CD8-positive, alpha-beta memory T cell (primary cell): ENCODE data around the gene CRPPA. TPM values are rescaled to one million over a fixed set of nuclear protein-coding genes. Genes with fewer than 3 reads are reported as not detected.

Experiments used
- CTCF ChIA-PET: fragments of 350-600 bp; sonication (Branson Sonifier 250); formaldehyde crosslinking; loops from one replicate; lab custom pipeline; 2021; ENCODE audit warnings: antibody characterized with exemption; lab: Charles Lee
- POLR2A ChIA-PET: fragments of 350-600 bp; sonication (Branson Sonifier 250); formaldehyde crosslinking; loops from one replicate; lab custom pipeline; 2021; ENCODE audit warnings: antibody characterized with exemption; lab: Charles Lee
- DNase-seq, 5 donors: peaks; one replicate each; pipeline versions ENCODE4 v3.0.0 to v3.0.0-alpha.2; 2020 to 2022; ENCODE audit warnings: mixed read lengths in 1 of 5
- H3K27ac ChIP-seq: one replicate; pipeline ENCODE4 v1.7.0; 2013; ENCODE audit warnings: low read depth, mild to moderate bottlenecking, low read length, moderate library complexity
- H3K27me3 ChIP-seq: 2 replicates; pipeline ENCODE4 v1.7.0; 2013; ENCODE audit warnings: low read length, mild to moderate bottlenecking; ENCODE audit not compliant: insufficient read depth, poor library complexity, severe bottlenecking
- H3K36me3 ChIP-seq: 2 replicates; pipeline ENCODE4 v1.7.0; 2013; ENCODE audit warnings: mild to moderate bottlenecking, low read length, moderate library complexity; ENCODE audit not compliant: insufficient read depth
- H3K4me1 ChIP-seq: 2 replicates; pipeline ENCODE4 v1.7.0; 2013; ENCODE audit warnings: mild to moderate bottlenecking, low read length, moderate library complexity; ENCODE audit not compliant: insufficient read depth
- H3K4me3 ChIP-seq: 2 replicates; pipeline ENCODE4 v1.7.0; 2013; ENCODE audit warnings: mild to moderate bottlenecking, low read length
- H3K9me3 ChIP-seq: 2 replicates; pipeline ENCODE4 v1.7.0; 2013; ENCODE audit warnings: mild to moderate bottlenecking, low read length
- H3K27ac Mint-ChIP-seq, 8 donors: one replicate each; pipeline ENCODE4 v1.8.0; 2020 to 2021; ENCODE audit warnings: mixed read lengths in 8 of 8, mild to moderate bottlenecking in 6 of 8, inconsistent platforms in 3 of 8, moderate library complexity in 3 of 8
- H3K27me3 Mint-ChIP-seq, 2 donors: one replicate each; pipeline ENCODE4 v1.8.0; 2020 to 2021; ENCODE audit warnings: mixed read lengths in 2 of 2, mild to moderate bottlenecking in 1 of 2, moderate library complexity in 1 of 2
- H3K36me3 Mint-ChIP-seq, 3 donors: one replicate each; pipeline ENCODE4 v1.8.0; 2020 to 2021; ENCODE audit warnings: mixed read lengths in 3 of 3, inconsistent platforms in 1 of 3, mild to moderate bottlenecking in 1 of 3
- H3K4me1 Mint-ChIP-seq, 3 donors: one replicate each; pipeline ENCODE4 v1.8.0; 2020 to 2021; ENCODE audit warnings: mixed read lengths in 3 of 3, inconsistent platforms in 1 of 3, mild to moderate bottlenecking in 1 of 3
- H3K4me3 Mint-ChIP-seq, 7 donors: one replicate each; pipeline ENCODE4 v1.8.0; 2020 to 2021; ENCODE audit warnings: mixed read lengths in 7 of 7, mild to moderate bottlenecking in 6 of 7, moderate library complexity in 4 of 7, inconsistent platforms in 2 of 7
- H3K9me3 Mint-ChIP-seq, 5 donors: one replicate each; pipeline ENCODE4 v1.8.0; 2020 to 2022; ENCODE audit warnings: mixed read lengths in 5 of 5, mild to moderate bottlenecking in 3 of 5, moderate library complexity in 2 of 5, inconsistent platforms in 1 of 5
- polyA plus RNA-seq: library from polyadenylated mRNA; unstranded; fragments of 300-500 nt; fragmentation: Illumina TruSeq; gene quantifications from one replicate; pipeline ENCODE4 v1.2.3, GENCODE V29; 2021
- total RNA-seq, 2 experiments: library from RNA; stranded (reverse); gene quantifications; one replicate each; pipeline ENCODE4 v1.2.3, GENCODE V29; 2021

Gene CRPPA
- total and polyA plus RNA-seq, 3 experiments from 2014 or later = 0.32 to 1.8 (median 1.6) TPM

DNA sequence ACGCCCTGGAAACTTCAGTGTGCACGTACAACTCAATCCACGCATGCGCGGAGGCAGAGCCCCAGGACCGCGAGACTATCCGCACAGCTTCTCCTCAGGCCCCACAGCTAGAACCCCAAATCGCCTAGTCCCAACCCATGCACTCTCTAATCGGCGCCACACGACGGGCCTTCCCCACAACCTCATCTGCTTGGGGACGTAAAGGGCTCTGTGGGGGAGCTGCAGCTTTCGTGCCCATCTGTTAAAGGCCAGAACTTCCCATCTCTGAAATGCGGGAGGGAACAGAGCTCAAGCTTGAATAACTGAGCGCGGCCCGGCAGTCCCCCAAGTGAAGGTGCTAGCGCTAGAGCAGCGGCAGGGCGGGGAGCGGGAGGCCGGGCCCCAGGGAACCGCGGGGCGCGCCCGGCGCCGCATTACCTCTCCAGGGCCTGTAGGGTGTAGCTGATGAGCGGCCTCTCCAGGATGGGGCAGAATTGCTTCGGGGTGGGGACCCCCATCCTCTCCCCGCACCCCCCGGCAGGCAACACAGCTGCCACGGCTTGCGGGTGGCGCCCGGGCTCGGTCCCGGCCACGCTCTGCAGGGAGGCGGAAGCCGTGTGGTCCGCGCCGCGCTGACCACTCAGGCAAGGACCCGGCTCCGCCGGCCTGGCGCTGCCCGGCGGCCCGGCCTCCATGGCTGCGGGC is 547 bp downstream of the CRPPA start:
- Histone ChIP-seq H3K4me3 (peak overlapping the region; percentile 74), H3K27ac (peak overlapping the region; percentile 84), H3K9me3 (no peaks in the 10 kb centered on the region), H3K27me3 (no peaks in the 10 kb centered on the region), H3K36me3 (no peaks in the 10 kb centered on the region), H3K4me1 (peaks cover 15% of the 10 kb centered on the region)
- peaks cover 17 to 33% (median 20%) of the 10 kb centered on the region in 3 donors for H3K4me1 Mint-ChIP-seq
- peaks cover 0 to 5% of the 10 kb centered on the region in 2 donors for H3K27me3 Mint-ChIP-seq
- CTCF ChIA-PET = interaction anchor here (0.8 to 4.6 kb wide), 8 partner anchors 13 to 225 kb away, joined by 3 to 62 read pairs (median 4); partner anchors contain the start of genes ANKMY2 and BZW2
- H3K9me3 Mint-ChIP-seq = peaks cover 0 to 2% (median 0%) of the 10 kb centered on the region in 5 donors
- peak overlapping the region; percentile 86 to 98 (median 93) for H3K27ac Mint-ChIP-seq
- POLR2A ChIA-PET = interaction anchor here (0.7 to 1.5 kb wide), 4 partner anchors 11 to 225 kb away, joined by 3 to 7 read pairs (median 6); partner anchors contain the start of genes ANKMY2 and BZW2
- H3K36me3 Mint-ChIP-seq = peaks cover 0 to 3% (median 0%) of the 10 kb centered on the region in 3 donors
- peak; percentile 67 to 93 (median 87) for DNase-seq
- H3K4me3 Mint-ChIP-seq = peak overlapping the region; percentile 87 to 96 (median 92)

DNA sequence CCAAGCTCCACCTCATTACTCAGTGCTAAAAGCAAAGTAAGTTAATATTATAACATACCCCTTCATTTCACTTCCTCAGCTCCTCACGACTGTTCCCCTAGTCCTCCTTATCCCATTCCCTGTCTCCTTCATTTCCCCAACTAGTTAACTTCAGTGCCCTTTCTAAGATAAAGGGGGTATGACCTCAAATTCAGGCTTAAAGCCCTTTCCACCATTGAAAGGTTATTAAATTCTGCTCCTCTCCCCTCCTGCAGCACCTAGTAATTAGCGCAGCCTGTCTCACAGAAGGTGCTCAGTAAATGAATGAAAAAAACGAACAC is 1.0 kb downstream of the CRPPA start:
- H3K4me1 Mint-ChIP-seq = peaks cover 17 to 33% (median 20%) of the 10 kb centered on the region in 3 donors
- H3K4me3 Mint-ChIP-seq = peak overlapping the region; percentile 87 to 96 (median 92)
- Histone ChIP-seq H3K27me3 (no peaks in the 10 kb centered on the region), H3K36me3 (no peaks in the 10 kb centered on the region), H3K9me3 (no peaks in the 10 kb centered on the region), H3K4me3 (peak overlapping the region; percentile 74), H3K4me1 (peaks cover 15% of the 10 kb centered on the region), H3K27ac (peak overlapping the region; percentile 84)
- H3K36me3 Mint-ChIP-seq = peaks cover 0 to 3% (median 0%) of the 10 kb centered on the region in 3 donors
- peaks cover 0 to 2% (median 0%) of the 10 kb centered on the region in 5 donors for H3K9me3 Mint-ChIP-seq
- peak overlapping the region; percentile 86 to 98 (median 93) for H3K27ac Mint-ChIP-seq
- ChIA-PET CTCF (interaction anchor here (0.8 to 4.6 kb wide), 7 partner anchors 14 to 226 kb away, joined by 3 to 62 read pairs (median 3); partner anchors contain the start of genes ANKMY2 and BZW2), POLR2A (interaction anchor here (0.7 to 1.5 kb wide), 4 partner anchors 11 to 225 kb away, joined by 3 to 7 read pairs (median 6); partner anchors contain the start of genes ANKMY2 and BZW2)
- DNase-seq = no peak
- peaks cover 0 to 5% of the 10 kb centered on the region in 2 donors for H3K27me3 Mint-ChIP-seq

DNA sequence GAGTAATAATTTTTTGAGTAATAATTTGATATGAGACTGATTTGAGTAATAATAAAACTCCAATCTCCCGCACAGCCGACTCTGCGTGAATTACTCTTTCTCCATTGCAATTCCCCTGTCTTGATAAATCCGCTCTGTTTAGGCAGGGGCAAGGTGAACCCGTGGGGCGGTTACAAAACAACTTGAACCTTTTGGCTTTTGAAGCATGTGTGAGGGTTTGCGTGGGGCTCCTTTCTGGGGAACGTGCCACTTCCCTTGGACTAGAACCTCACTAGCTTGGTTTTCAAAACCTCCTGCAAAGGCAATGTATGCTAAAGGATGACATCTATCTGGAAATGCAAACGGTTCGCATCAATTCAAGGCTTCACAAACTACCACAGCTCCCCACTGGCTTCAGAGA is 1.5 kb downstream of the CRPPA start:
- DNase-seq = no peak
- H3K4me3 ChIP-seq = peak overlapping the region; percentile 74
- no peaks in the 10 kb centered on the region for H3K27me3 ChIP-seq
- ChIA-PET POLR2A (interaction anchor here (1.2 to 1.5 kb wide), 3 partner anchors 12 to 226 kb away, joined by 5 to 7 read pairs (median 7); partner anchors contain the start of genes ANKMY2 and BZW2), CTCF (interaction anchor here (0.8 to 4.6 kb wide), 5 partner anchors 14 to 226 kb away, joined by 3 to 62 read pairs (median 3); partner anchors contain the start of genes ANKMY2 and BZW2)
- peaks cover 17 to 33% (median 20%) of the 10 kb centered on the region in 3 donors for H3K4me1 Mint-ChIP-seq
- peaks cover 0 to 3% (median 0%) of the 10 kb centered on the region in 3 donors for H3K36me3 Mint-ChIP-seq
- no peaks in the 10 kb centered on the region for H3K9me3 ChIP-seq
- peak overlapping the region in 7 of 8 donors; percentile 86 to 98 (median 92) for H3K27ac Mint-ChIP-seq
- peaks cover 0 to 2% (median 0%) of the 10 kb centered on the region in 5 donors for H3K9me3 Mint-ChIP-seq
- H3K4me3 Mint-ChIP-seq = peak overlapping the region; percentile 87 to 96 (median 92)
- peak overlapping the region; percentile 84 for H3K27ac ChIP-seq
- peaks cover 0 to 5% of the 10 kb centered on the region in 2 donors for H3K27me3 Mint-ChIP-seq
- H3K36me3 ChIP-seq = no peaks in the 10 kb centered on the region
- peaks cover 15% of the 10 kb centered on the region for H3K4me1 ChIP-seq

DNA sequence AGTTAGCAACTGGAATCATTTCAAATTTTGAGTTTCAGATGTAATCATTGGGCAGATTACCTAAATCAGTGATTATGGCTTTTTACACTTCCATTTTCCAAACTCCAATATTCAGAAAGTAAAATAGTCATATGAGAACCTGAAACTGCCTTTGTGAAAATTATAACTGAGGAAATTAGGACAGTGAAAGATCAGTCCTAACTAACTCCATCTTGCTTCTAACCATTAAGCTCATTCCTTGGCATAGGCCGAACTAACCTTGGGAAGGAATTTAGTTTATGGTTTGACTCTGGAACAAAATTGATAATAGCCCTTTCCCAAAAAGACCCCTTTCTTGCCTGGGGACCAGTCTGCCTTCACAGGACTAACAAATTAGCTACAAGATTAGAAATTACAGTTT is 2.2 kb downstream of the CRPPA start:
- peak overlapping the region in 3 of 8 donors; percentile 26 to 52 (median 28) for H3K27ac Mint-ChIP-seq
- H3K9me3 Mint-ChIP-seq = peaks cover 0 to 2% (median 0%) of the 10 kb centered on the region in 5 donors
- Histone ChIP-seq H3K27me3 (no peaks in the 10 kb centered on the region), H3K27ac (peak overlapping the region; percentile 84), H3K36me3 (no peaks in the 10 kb centered on the region), H3K9me3 (no peaks in the 10 kb centered on the region), H3K4me3 (no peak overlapping the region), H3K4me1 (peaks cover 15% of the 10 kb centered on the region)
- peaks cover 0 to 3% (median 0%) of the 10 kb centered on the region in 3 donors for H3K36me3 Mint-ChIP-seq
- peaks cover 17 to 33% (median 20%) of the 10 kb centered on the region in 3 donors for H3K4me1 Mint-ChIP-seq
- peak overlapping the region in 3 of 7 donors; percentile 42 to 58 (median 51) for H3K4me3 Mint-ChIP-seq
- ChIA-PET POLR2A (no interaction called here), CTCF (interaction anchor here (0.8 to 1.6 kb wide), 2 partner anchors 14 to 146 kb away, joined by 3 to 4 read pairs; no protein-coding TSS in a partner anchor)
- peaks cover 0 to 4% of the 10 kb centered on the region in 2 donors for H3K27me3 Mint-ChIP-seq
- DNase-seq = no peak

DNA sequence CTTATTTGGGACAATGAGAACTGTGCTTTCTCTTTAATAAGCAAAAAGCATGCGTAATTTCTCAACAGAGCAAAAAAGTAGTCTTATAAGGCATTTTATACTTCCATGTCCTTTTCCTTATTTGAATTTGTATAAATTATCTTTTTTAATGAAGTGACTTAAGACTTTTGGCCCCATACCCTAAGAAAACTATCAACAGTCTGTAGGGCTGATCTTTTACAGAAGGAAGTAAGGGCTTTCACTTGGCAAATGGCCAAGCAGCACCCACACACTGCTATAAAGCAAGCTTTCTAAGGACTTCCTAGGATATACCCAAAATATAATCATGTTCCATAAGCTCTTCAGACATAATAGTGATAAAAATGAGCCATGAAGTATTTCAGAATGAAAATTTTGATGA is 3.4 kb downstream of the CRPPA start:
- Histone ChIP-seq H3K4me1 (peaks cover 15% of the 10 kb centered on the region), H3K27ac (no peak overlapping the region), H3K9me3 (no peaks in the 10 kb centered on the region), H3K36me3 (no peaks in the 10 kb centered on the region), H3K4me3 (no peak overlapping the region), H3K27me3 (no peaks in the 10 kb centered on the region)
- H3K27ac Mint-ChIP-seq = no peak overlapping the region
- H3K4me3 Mint-ChIP-seq = no peak overlapping the region
- H3K9me3 Mint-ChIP-seq = peaks cover 0 to 2% (median 0%) of the 10 kb centered on the region in 5 donors
- DNase-seq = no peak
- H3K4me1 Mint-ChIP-seq = peaks cover 17 to 33% (median 20%) of the 10 kb centered on the region in 3 donors
- H3K36me3 Mint-ChIP-seq = peaks cover 0 to 3% (median 0%) of the 10 kb centered on the region in 3 donors
- H3K27me3 Mint-ChIP-seq = peaks cover 0 to 1% of the 10 kb centered on the region in 2 donors
- ChIA-PET CTCF (interaction anchor here (1.6 kb wide), 1 partner anchor 147 kb away, joined by 4 read pairs; no protein-coding TSS in a partner anchor), POLR2A (no interaction called here)

DNA sequence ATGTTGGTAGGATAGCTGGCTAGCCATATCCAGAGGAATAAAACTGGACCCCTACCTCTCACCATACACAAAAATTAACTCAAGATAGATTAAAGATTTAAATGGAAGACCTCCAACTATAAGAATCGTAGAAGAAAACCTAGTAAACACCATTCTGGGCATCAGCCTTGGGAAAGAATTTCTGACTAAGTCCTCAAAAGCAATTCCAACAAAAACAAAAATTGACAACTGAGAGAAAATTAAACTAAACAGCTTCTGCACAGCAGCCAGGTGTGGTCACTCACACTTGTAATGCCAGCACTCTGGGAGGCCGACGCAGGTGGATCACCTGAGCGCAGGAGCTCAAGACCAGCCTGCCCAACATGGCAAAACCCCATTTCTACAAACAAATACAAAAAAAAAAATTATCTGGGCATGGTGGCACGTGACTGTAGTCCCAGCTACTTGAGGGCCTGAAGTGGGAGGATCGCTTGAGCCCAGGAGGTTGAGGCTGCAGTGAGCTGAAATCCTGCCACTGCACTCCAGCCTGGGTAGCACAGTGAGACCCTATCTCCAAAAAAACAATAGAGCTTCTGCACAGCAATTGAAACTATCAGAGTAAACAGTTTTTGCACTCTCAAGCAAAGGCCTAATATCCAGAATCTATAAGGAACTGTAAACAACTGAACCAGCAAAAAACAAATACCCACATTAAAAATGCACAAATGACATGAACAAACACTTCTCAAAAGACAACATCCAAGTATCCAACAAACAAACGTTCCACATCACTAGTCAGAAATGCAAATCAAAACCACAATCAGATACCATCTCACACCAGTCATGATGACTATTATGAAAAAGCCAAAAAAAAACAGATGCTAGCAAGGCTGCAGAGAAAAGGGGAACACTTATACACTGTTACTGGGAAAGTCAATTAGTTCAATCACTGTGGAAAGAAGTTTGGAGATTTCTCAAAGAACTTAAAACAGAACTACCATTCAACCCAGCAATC is 4.8 kb downstream of the CRPPA start:
- no peak overlapping the region for H3K27ac Mint-ChIP-seq
- H3K4me3 Mint-ChIP-seq = peak overlapping the region in 1 of 7 donors; percentile 10
- Histone ChIP-seq H3K36me3 (no peaks in the 10 kb centered on the region), H3K4me3 (no peak overlapping the region), H3K27ac (no peak overlapping the region), H3K27me3 (no peaks in the 10 kb centered on the region), H3K4me1 (peaks cover 11% of the 10 kb centered on the region), H3K9me3 (no peaks in the 10 kb centered on the region)
- peaks cover 0 to 3% (median 0%) of the 10 kb centered on the region in 3 donors for H3K36me3 Mint-ChIP-seq
- H3K9me3 Mint-ChIP-seq = peaks cover 0 to 2% (median 0%) of the 10 kb centered on the region in 5 donors
- no peak for DNase-seq
- H3K27me3 Mint-ChIP-seq = peaks cover 0 to 1% of the 10 kb centered on the region in 2 donors
- ChIA-PET CTCF (interaction anchor here (0.8 kb wide), 1 partner anchor 19 kb away, joined by 3 read pairs; no protein-coding TSS in a partner anchor), POLR2A (no interaction called here)
- H3K4me1 Mint-ChIP-seq = peaks cover 15 to 27% (median 17%) of the 10 kb centered on the region in 3 donors
